ENCODE measurements around the gene SSX7.
"Not testable (repeated sequence)": the region's sequence is repeated elsewhere in the genome, so short reads cannot be mapped to it uniquely, and the experiment has no call there.

Gene SSX7, protein sequence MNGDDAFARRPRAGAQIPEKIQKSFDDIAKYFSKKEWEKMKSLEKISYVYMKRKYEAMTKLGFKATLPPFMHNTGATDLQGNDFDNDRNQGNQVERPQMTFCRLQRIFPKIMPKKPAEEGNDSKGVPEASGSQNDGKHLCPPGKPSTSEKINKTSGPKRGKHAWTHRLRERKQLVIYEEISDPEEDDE

DNA sequence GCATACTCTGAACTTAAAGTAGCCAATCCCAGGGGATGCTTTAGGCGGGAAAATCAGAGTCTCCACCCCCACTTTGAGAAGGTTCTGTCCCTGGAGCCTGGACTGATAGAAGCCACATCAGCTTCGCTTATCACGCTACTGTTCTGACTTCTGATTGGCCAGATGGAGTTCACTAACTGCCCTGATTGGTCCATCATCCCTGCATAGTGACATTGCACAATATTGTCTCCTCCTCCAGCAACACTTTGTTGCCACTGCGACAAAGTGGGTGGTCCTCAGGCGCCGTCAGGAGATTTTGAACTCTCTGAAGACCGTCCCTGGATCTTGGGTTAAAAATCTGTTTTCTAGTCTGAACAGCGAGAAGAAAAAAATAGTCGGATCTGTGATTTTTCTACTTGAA, at the start of gene SSX7:
SSX7 (minus strand) TSS at position 101 of the 400 bp plus-strand sequence. CDS start 1,428 bp downstream, outside the sequence.
- H3K9me3 Mint-ChIP-seq, H3K4me1 Mint-ChIP-seq, H3K4me3 Mint-ChIP-seq, H3K27me3 Mint-ChIP-seq, H3K27ac Mint-ChIP-seq, H3K36me3 Mint-ChIP-seq: not testable (repeated sequence)

DNA sequence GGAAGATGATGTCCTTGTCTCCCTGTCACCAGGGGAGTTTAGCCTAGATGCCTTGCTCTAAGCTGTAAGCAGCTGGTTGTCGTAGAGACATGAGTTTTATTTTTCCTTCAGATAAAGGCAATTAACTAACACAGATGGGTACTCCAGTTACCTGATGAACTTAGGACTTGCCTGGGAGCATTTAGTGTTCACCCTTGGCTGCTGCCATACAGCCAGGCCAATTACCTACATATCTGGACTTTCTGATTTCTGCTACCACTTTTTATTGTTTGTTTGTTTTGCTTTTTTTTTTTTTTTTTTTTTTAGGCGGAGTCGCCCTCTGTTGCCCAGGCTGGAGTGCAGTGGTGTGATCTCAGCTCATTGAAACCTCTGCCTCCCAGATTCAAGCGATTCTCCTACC, 37.3 kb upstream of the SSX7 start:
- H3K4me3 Mint-ChIP-seq, H3K36me3 Mint-ChIP-seq, H3K4me1 Mint-ChIP-seq, H3K27ac Mint-ChIP-seq, H3K9me3 Mint-ChIP-seq, H3K27me3 Mint-ChIP-seq: not testable (repeated sequence)

GRCh38 chrX:52662218-52662617, 7.5 kb upstream of the SSX7 start:
- not testable (repeated sequence) for H3K9me3 Mint-ChIP-seq, H3K27ac Mint-ChIP-seq, H3K4me1 Mint-ChIP-seq, H3K4me3 Mint-ChIP-seq, H3K27me3 Mint-ChIP-seq, H3K36me3 Mint-ChIP-seq

GRCh38 chrX:52655475-52655874, 775 bp upstream of the SSX7 start:
- H3K36me3 Mint-ChIP-seq, H3K4me1 Mint-ChIP-seq, H3K4me3 Mint-ChIP-seq, H3K9me3 Mint-ChIP-seq, H3K27me3 Mint-ChIP-seq, H3K27ac Mint-ChIP-seq: not testable (repeated sequence)

DNA sequence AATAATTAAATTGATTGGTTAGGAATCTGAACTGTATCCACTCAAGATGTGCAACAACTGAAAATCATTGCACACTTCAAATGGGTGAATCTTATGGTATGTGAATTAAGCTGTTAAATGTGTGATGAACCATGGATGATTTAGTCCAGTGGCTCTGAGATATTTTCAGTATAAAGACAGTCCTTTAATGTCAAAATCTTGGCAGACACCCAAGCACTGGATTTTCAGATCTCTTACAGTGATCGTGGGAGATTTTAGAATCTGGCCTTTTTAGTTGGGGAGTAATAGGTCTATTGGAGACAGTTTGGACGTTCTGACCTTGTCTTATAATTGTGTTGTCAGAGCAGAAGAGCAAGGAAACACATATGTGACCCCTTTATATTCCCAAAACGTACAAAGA, 4.0 kb downstream of the SSX7 start:
- H3K27ac Mint-ChIP-seq, H3K4me1 Mint-ChIP-seq, H3K36me3 Mint-ChIP-seq, H3K27me3 Mint-ChIP-seq, H3K9me3 Mint-ChIP-seq, H3K4me3 Mint-ChIP-seq: not testable (repeated sequence)

GRCh38 chrX:52648956-52649355, 5.7 kb downstream of the SSX7 start:
- H3K9me3 Mint-ChIP-seq, H3K27ac Mint-ChIP-seq, H3K4me3 Mint-ChIP-seq, H3K4me1 Mint-ChIP-seq, H3K36me3 Mint-ChIP-seq, H3K27me3 Mint-ChIP-seq: not testable (repeated sequence)

GRCh38 chrX:52628483-52628882, 26.2 kb downstream of the SSX7 start:
- not testable (repeated sequence) for H3K4me1 Mint-ChIP-seq, H3K9me3 Mint-ChIP-seq, H3K27me3 Mint-ChIP-seq, H3K4me3 Mint-ChIP-seq, H3K27ac Mint-ChIP-seq, H3K36me3 Mint-ChIP-seq

DNA sequence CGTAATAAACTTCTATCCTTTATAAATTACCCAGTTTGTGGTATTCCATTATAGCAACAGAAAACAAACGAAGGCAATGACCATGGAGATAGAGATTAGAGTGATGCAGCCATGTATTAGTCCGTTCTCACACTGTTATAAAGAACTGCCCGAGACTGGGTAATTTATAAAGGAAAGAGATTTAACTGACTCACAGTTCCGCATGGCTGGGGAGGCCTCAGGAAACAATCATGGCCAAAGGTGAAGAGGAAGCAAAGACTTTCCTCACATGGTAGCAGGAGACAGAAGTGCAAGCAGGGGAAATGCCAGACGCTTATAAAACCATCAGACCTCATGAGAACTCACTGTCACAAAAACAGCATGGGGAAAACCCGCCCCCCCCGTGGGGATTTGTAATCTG, 34.0 kb downstream of the SSX7 start:
- H3K36me3 Mint-ChIP-seq = not testable (repeated sequence)

GRCh38 chrX:52608961-52609360, 45.7 kb downstream of the SSX7 start:
- Mint-ChIP-seq H3K4me3 (no peak overlapping the region), H3K9me3 (no peaks in the 10 kb centered on the region), H3K36me3 (no peaks in the 10 kb centered on the region), H3K4me1 (no peaks in the 10 kb centered on the region), H3K27ac (no peak overlapping the region), H3K27me3 (no peaks in the 10 kb centered on the region)

More for the DNA sequence above, 34.0 kb downstream of the SSX7 start:
- not testable (repeated sequence) for H3K27me3 Mint-ChIP-seq, H3K9me3 Mint-ChIP-seq, H3K4me1 Mint-ChIP-seq, H3K4me3 Mint-ChIP-seq, H3K27ac Mint-ChIP-seq

DNA sequence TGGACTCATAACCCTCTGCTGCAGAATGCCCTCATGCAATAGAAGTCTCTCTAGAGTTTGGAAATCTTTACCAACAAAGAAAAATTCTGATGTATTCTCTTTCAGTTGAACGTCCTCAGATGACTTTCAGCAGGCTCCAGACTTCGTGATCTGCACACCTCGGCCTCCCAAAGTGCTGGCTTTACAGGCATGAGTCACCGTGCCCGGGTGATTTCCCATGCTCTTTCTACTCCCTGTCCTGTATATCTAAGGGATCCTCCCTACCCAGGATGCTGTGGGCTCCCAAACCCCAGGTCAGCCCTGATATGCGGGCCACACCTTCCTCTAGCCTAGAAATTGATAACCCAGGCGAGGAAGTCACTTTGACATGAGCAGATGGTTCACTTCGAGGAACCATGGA, 51.5 kb downstream of the SSX7 start:
- H3K27me3 Mint-ChIP-seq, H3K9me3 Mint-ChIP-seq, H3K36me3 Mint-ChIP-seq, H3K4me3 Mint-ChIP-seq, H3K4me1 Mint-ChIP-seq, H3K27ac Mint-ChIP-seq: not testable (repeated sequence)

DNA sequence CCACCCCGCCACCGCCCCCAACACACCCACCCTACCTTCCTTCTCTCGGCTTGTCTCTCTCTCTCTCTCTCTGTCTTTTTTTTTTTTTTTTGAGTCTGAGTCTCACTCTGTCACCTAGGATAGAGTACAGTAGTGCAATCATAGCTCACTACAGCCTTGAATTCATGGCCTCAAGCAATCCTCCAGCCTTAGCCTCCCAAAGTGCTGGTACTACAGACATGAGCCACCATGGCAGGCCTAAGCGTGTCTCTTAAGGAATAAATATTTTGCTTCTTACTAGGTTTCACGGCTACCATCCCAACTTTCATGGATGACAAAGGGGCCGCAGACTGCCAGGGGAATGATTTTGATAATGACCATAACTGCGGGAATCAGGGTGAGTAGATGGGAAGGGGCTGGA, 55.8 kb downstream of the SSX7 start:
- H3K27ac Mint-ChIP-seq = no peak overlapping the region
- H3K4me1 Mint-ChIP-seq = no peaks in the 10 kb centered on the region
- no peaks in the 10 kb centered on the region for H3K27me3 Mint-ChIP-seq

GRCh38 chrX:52594658-52595057, 60.0 kb downstream of the SSX7 start:
- no peak overlapping the region for H3K27ac Mint-ChIP-seq
- H3K36me3 Mint-ChIP-seq = no peaks in the 10 kb centered on the region
- H3K4me1 Mint-ChIP-seq = no peaks in the 10 kb centered on the region
- no peak overlapping the region for H3K4me3 Mint-ChIP-seq
- no peaks in the 10 kb centered on the region for H3K27me3 Mint-ChIP-seq
- no peaks in the 10 kb centered on the region for H3K9me3 Mint-ChIP-seq

More for the DNA sequence above, 55.8 kb downstream of the SSX7 start:
- H3K4me3 Mint-ChIP-seq = no peak overlapping the region
- H3K36me3 Mint-ChIP-seq = no peaks in the 10 kb centered on the region
- H3K9me3 Mint-ChIP-seq = no peaks in the 10 kb centered on the region

Data from activated naive CD4-positive, alpha-beta T cell treated with anti-CD3 and anti-CD28 coated beads, Interleukin-2, amount 50 U/mL, for 24 hours (primary cell).